Nucleus accumbens (tissue), 56 donors: ENCODE results near the gene KCNC4.

ENCODE experiments used
- DNase-seq, 56 donors: peaks; one replicate each; lab custom pipeline; 2025; lab: John Stamatoyannopoulos, UW

Gene KCNC4

GRCh38 chr1:110210604-110211495 is 736 bp downstream of the KCNC4 start:
- peak in 6 of 56 donors; percentile 25 to 69 (median 37) for DNase-seq

- no peak for DNase-seq
Measured at GRCh38 chr1:110211496-110212168, 1.5 kb downstream of the KCNC4 start.

GRCh38 chr1:110212169-110213142 is 2.3 kb downstream of the KCNC4 start:
- DNase-seq, result peak in 1 of 56 donors; percentile 11

- no peak for DNase-seq
Measured at GRCh38 chr1:110213143-110213540, 3.0 kb downstream of the KCNC4 start.

- no peak for DNase-seq
Measured at GRCh38 chr1:110214454-110215404, 4.6 kb downstream of the KCNC4 start.

GRCh38 chr1:110215621-110216515 is 5.8 kb downstream of the KCNC4 start:
- DNase-seq, result no peak

- no peak for DNase-seq
Measured at GRCh38 chr1:110216844-110217444, 6.8 kb downstream of the KCNC4 start.

GRCh38 chr1:110218137-110218536 is 8.0 kb downstream of the KCNC4 start:
- DNase-seq, result no peak

GRCh38 chr1:110218739-110219138 is 8.6 kb downstream of the KCNC4 start:
- no peak for DNase-seq

GRCh38 chr1:110220324-110220723 is 10.2 kb downstream of the KCNC4 start:
- no peak for DNase-seq

GRCh38 chr1:110221119-110221518 is 11.0 kb downstream of the KCNC4 start:
- no peak for DNase-seq

GRCh38 chr1:110223127-110223526 is 13.0 kb downstream of the KCNC4 start:
- DNase-seq, result no peak

GRCh38 chr1:110223581-110223980 is 13.5 kb downstream of the KCNC4 start:
- no peak for DNase-seq

GRCh38 chr1:110224240-110224995 is 14.3 kb downstream of the KCNC4 start:
- no peak for DNase-seq

- no peak for DNase-seq
Measured at GRCh38 chr1:110225212-110225611, 15.1 kb downstream of the KCNC4 start.

- DNase-seq, result no peak
Measured at GRCh38 chr1:110225756-110226404, 15.8 kb downstream of the KCNC4 start.

- DNase-seq, result no peak
Measured at GRCh38 chr1:110227774-110228173, 17.7 kb downstream of the KCNC4 start.
